Forelimb muscle (tissue), 1 donor: ENCODE results near the gene TRAF5. TPM values are rescaled to one million over a fixed set of nuclear protein-coding genes. Genes with fewer than 3 reads are reported as not detected.
A peak's percentile ranks its signal among the peaks of the same experiment; 100 is the strongest.
"Not testable (repeated sequence)": the region's sequence is repeated elsewhere in the genome, so short reads cannot be mapped to it uniquely, and the experiment has no call there.

Experiments used
- DNase-seq: peaks from one replicate; pipeline ENCODE4 v3.0.0-alpha.2; 2013; ENCODE audit warnings: low read depth
- polyA plus RNA-seq: library from polyadenylated mRNA; unstranded; fragments of 120-200 nt; gene quantifications from one replicate; pipeline ENCODE4 v1.2.1, GENCODE V29; 2013; ENCODE audit not compliant: insufficient read length

Gene TRAF5
- polyA plus RNA-seq, 1 donor, result 24.4 TPM

DNA sequence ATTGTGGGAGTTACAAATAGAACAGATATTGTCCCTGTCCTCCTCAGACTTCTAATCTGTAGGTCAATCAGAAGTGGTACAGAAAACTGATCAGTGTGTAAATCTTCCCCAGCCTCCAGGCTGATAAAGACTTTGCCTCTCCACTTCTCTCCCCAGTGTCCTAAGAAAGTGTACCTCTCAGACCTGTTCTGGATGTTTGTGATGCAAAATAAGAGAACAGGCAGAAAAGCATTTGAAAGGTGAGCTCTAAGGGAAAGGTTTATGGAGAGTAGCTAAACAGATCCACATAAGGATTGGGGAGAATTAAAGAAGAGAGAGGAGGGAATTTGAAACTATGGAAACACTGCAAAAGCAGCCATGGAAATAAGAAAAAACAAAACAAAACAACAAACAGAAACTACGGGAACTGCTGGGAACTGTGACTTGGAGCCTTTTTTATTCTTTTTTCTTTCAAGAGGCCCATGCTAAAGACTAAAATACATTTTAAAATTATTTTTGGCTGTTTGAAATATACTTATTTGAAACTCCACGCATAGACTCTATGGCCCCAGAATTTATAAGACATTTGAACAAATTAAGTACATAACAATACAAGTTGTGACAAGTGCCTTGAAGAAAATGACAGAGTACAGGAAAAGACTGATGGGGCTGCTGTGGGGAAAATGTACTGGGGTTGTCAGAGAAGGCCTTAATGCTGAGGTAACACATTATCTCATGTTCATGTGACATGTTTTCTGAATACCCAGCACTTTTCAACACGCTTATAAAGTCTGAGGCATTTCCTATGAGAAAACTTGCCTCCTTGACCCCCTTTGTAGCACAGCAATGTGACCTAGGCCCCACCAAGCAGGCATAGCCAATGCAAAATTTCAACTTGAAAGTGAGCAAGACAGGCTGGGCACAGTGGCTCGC, 51.2 kb downstream of the TRAF5 start:
- DNase-seq, result peak; percentile 56

DNA sequence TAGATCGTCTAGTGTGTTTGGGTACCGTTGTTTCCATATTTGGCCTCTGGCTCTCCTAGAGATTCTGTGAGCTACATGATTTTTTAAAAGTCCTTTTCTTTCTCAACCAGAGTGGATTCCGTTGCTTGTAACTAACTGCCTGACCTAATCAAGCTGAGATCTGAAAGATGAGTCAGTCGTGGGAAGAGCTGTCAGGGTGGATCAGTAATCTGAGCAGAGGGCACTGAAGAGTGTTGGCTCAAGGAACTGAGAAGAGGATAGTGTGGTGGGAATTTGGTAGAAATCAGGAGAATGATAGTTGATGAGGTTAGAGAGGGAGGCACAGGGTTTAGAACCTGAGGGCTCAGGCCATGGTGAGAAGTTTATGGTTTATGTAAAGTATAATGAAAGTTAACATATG, 52.2 kb downstream of the TRAF5 start:
- DNase-seq, result no peak

DNA sequence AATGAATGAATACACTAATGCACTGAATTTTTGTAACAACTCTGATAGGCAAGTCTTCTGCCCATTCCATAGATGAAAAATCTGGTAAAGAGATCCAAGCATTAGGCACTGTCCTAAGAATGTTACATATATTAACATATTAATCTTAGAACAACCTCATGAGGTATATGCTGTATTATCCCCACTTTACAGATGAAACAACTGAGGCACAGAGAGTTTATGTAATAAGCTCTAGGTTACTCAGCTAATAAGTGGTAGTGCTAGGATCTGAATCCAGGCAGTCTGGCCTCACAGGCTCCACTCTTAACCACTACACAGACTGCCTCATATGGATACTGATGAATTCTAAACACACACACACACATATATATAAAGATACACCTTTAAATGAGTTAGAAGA, 52.8 kb downstream of the TRAF5 start:
- no peak for DNase-seq

GRCh38 chr1:211381481-211382181, 55.0 kb downstream of the TRAF5 start:
- DNase-seq, result no peak

DNA sequence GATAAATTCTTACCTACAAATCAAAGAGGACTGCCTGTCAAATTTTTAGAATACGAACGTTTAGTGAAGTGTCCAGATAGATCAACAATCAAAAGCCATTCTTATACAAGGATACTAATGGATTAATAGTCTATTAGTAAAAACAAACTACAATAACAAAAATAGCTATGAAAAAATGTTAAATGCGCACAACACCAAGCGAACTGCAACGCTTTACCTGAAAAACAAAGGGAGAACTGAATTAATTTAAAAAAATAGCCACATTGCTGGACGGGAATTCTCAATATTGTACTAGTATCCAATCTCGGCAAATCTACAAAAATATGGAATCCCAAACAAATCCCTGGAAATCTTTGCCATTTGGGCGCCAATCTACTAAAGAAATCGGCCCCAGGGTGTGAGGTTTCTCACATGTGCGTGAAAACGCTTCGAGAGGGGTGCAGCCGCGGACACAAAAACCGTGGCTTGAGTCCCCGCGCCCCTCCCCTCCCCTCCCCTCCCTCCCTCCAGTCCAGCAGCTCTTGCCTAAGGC, 55.6 kb downstream of the TRAF5 start:
- DNase-seq, result no peak

DNA sequence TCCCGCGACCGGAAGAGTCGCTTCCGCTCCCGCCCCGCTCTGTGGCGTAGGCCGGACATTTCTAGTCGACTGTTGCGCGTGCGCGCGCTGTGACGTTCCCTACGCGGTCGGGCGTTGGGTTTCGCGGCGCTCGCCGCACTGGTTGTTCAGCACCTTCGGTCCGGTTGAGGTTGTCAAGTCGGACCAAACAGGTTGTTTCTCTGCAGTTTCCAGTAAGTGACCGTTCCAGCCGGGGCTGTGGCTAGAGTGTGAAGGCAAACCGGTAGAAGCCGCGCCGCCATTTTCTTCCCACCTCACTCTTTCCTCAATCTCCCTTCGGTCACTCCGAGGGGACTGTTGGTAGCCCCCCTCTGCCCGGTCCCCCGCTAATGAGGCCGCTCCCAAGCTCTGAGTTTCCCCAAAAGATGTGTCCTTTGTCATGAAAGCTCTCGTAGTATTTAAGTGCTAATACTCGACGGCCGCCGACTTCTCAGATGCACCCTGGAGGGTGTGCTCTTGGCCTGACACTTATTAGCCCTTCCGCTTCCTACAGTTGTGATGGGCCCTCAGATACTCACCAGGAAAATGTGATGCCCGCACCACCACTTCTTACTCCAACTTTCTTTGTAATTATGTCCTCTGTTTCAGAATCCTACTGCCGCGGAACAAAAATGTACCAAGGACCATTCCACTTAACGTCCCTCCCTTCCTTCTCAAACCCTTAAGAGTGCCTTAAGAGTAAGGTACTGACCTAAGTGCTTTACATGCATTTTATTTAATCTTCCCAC, 56.3 kb downstream of the TRAF5 start:
- DNase-seq, result peak; percentile 93

GRCh38 chr1:211384524-211384923, 57.9 kb downstream of the TRAF5 start:
- no peak for DNase-seq

DNA sequence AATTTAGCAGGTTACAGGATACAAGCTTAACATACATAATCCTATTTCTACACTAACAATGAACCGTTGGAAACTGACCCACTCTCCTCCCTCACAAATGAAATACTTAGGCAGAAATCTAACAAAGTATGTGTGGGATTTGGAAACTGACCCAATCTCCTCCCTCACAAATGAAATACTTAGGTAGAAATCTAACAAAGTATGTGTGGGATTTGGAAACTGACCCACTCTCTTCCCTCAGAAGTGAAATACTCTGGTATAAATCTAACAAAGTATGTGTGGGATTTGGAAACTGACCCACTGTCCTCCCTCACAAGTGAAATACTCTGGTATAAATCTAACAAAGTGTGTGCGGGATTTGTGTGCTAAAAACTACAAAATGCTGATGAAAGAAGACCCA, 60.3 kb downstream of the TRAF5 start:
- DNase-seq, result no peak

- DNase-seq, result not testable (repeated sequence)
Observed at GRCh38 chr1:211390829-211391228, 64.2 kb downstream of the TRAF5 start.

DNA sequence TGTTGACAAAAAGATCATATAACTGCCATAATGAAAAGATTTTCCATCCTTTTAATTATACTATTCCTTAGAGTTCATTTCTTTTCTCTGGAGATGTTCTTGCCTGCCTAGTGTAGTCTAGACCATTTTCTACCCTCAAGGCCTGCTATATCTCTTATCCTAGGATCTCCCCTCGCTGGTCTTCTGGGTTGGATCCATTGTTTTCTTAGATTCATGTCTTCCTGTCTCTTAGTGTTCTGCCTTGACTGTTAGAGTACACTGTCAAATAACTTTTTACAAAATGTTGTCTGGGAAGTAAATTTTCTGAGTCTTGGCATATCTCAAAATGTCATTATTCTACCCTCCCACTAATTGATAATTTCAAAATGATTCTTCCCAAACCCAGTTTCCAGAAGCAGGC, 66.6 kb downstream of the TRAF5 start:
- no peak for DNase-seq

DNA sequence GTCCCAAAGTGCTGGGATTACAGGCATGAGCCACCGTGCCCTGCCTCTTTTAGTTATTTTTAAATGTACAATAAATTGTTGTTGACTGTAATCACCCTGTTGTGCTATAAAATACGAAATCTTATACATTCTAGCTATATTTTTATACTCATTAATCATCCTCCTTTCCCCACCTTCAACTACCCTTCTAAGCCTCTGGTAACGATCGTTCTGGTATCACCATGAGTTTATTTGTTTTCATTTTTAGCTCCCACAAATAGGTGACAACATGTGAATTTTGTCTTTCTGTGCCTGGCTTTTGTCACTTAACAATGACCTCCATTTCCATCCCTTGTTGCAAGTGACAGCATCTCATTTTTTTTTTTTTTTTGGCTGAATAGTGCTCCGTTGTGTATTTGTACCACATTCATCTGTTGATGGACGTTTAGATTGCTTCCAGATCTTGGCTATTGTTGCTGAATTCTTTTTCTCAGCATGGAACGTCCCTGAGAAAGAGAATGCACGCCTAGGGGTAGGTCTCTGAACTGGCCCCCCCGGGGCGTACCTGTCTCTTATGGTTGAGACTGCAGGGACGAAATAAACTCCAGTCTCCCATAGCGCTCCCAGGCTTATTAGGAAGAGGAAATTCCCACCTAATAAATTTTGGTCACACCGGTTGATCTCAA, 71.8 kb downstream of the TRAF5 start:
- not testable (repeated sequence) for DNase-seq

- DNase-seq, result not testable (repeated sequence)
Observed at GRCh38 chr1:211399851-211400393, 73.3 kb downstream of the TRAF5 start.

GRCh38 chr1:211401751-211402150, 75.1 kb downstream of the TRAF5 start:
- not testable (repeated sequence) for DNase-seq

GRCh38 chr1:211406086-211406485, 79.5 kb downstream of the TRAF5 start:
- not testable (repeated sequence) for DNase-seq

DNA sequence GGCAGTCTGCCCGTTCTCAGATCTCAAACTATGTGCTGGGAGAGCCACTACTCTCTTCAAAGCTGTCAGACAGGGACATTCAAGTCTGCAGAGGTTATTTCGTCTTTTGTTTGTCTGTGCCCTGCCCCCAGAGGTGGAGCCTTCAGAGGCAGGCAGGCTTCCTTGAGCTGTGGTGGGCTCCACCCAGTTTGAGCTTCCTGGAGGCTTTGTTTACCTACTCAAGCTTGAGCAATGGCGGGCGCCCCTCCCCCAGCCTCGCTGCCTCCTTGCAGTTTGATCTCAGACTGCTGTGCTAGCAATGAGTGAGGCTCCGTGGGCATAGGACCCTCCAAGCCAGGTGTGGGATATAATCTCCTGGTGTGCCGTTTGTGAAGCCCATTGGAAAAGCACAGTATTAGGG, 81.1 kb downstream of the TRAF5 start:
- DNase-seq, result not testable (repeated sequence)

DNA sequence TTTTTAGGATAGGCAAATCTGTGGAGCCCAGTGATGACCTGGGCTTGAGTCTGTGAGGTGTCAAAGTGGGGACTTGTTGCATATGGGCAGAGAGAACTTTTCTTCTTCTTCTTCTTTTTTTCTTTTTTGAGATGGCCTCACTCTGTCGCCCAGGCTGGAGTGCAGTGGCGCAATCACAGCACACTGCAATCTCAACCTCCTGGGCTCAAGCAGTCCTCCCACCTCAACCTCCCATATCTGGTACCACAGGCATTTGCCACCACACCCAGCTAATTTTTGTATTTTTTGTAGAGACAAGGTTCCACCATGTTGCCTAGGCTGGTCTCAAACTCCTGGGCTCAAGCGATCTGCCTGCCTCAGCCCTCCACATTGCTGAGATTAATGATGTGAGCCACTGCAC, 85.0 kb downstream of the TRAF5 start:
- no peak for DNase-seq

DNA sequence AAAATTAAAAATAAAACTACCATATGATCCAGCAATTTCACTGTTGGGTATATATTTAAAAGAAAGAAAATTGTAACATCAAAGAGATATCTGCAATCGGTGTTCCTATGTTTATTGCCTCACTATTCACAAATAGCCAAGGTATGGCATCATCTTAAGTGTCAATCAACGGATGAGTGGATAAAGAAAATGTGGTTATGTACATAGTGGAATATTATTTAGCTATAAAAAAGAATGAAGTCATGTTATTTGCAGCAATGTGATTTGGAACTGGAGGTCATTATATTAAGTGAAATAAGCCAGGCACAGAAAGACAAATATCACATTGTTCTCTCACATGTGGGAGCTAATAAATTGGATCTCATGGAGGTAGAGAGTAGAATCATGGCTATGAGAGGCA, 89.1 kb downstream of the TRAF5 start:
- no peak for DNase-seq

- DNase-seq, result not testable (repeated sequence)
Observed at GRCh38 chr1:211416246-211416627, 89.6 kb downstream of the TRAF5 start.

- DNase-seq, result not testable (repeated sequence)
Observed at GRCh38 chr1:211416628-211417323, 90.1 kb downstream of the TRAF5 start.

DNA sequence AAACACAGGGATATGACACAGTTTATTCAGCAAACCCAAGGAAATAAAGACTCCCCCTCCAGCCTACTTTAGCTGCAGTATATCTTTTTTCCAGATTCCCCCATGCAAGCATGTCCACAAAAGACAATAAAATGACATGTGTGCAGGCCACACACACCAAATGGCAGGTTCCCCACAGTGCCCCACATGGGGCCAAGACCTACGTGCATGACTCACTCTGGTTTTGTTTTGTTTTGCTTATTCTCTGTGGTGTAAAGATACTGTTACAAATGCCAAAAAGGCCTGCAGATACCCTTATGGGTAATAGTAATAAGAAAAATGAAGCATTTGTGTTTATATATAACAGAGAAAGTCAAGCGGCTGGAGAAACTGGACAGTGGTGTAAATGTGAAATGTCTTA, 93.8 kb downstream of the TRAF5 start:
- no peak for DNase-seq
